Ovary (tissue), 9 donors: Measurements from ENCODE around the gene HSD3B2. TPM values are rescaled to one million over a fixed set of nuclear protein-coding genes. Genes with fewer than 3 reads are reported as not detected.

Experiments
- DNase-seq, 5 donors: peaks; one replicate each; pipeline ENCODE4 v3.0.0-alpha.2; 2019 to 2020
- H3K27ac ChIP-seq, 2 donors: fragments of 200-600 bp; one replicate each; pipeline versions ENCODE4 v1.5.1 to v1.8.0; 2019 to 2022
- H3K27me3 ChIP-seq: fragments of 200-600 bp; one replicate; pipeline ENCODE4 v1.8.0; 2022
- H3K36me3 ChIP-seq: fragments of 200-600 bp; sonication (generic); one replicate; pipeline ENCODE4 v1.5.1; 2019
- H3K4me1 ChIP-seq: one replicate; pipeline ENCODE4 v1.8.1; 2013; ENCODE audit warnings: mild to moderate bottlenecking, moderate library complexity; ENCODE audit not compliant: insufficient read depth
- H3K4me3 ChIP-seq: fragments of 200-600 bp; sonication (generic); one replicate; pipeline ENCODE4 v1.5.1; 2017
- H3K9me3 ChIP-seq, 2 donors: fragments of 200-600 bp in 1 of 2; sonication (generic) in 1 of 2; one replicate each; pipeline versions ENCODE4 v1.5.1 to v1.8.1; 2013 to 2019; ENCODE audit warnings: mild to moderate bottlenecking in 1 of 2, moderate library complexity in 1 of 2
- CTCF ChIP-seq, 3 donors: fragments of 450-650 bp in 2 of 3; fragments of 200-600 bp in 1 of 3; IDR thresholded peaks; one replicate each; pipeline versions ENCODE4 v1.5.1 to v1.8.0; 2016 to 2022; ENCODE audit warnings: antibody characterized with exemption in 3 of 3, mild to moderate bottlenecking in 1 of 3
- EP300 ChIP-seq: sonication (generic); formaldehyde crosslinking; IDR thresholded peaks from one replicate; pipeline ENCODE4 v1.6.1; 2017; ENCODE audit warnings: antibody characterized with exemption
- POLR2A ChIP-seq: fragments of 450-650 bp; IDR thresholded peaks from one replicate; pipeline ENCODE4 v1.6.1; 2017; ENCODE audit warnings: antibody characterized with exemption, mild to moderate bottlenecking, moderate library complexity
- WGBS, 3 donors: extraction: QIAGEN DNeasy Blood & Tissue Kit in 1 of 3; methylation state at CpG; one replicate each; pipeline versions ENCODE4 v1.1.5 to v1.1.7; 2013 to 2017; 5-methylcytosine and 5-hydroxymethylcytosine counted together
- intact Hi-C, 4 donors: fragments of 100-400 bp; cut with DNase I; formaldehyde crosslinking; loops; one replicate each; pipeline versions ENCODE4 v1.11.0 to v1.15.1; 2022 to 2023
- polyA plus RNA-seq, 2 donors: library from polyadenylated mRNA; stranded (reverse); fragments of 200-250 nt in 1 of 2; fragments of 350-450 nt in 1 of 2; fragmentation: Illumina TruSeq in 1 of 2; extraction: RNeasy Lipid Tissue Mini Kit (QIAGEN cat#74804) in 1 of 2; gene quantifications; one replicate each; pipeline ENCODE4 v1.2.3, GENCODE V29; 2013 to 2014
- total RNA-seq, 7 donors: library from RNA; depleted of rRNA in 2 of 7; stranded (reverse); fragments of >200 nt in 2 of 7; fragmentation: NEBNext Ultra II Directional in 3 of 7; extraction: Animal tissue kit (Norgen Biotek cat#: 25700) in 3 of 7; gene quantifications; one replicate each; pipeline versions ENCODE4 v1.1.0 to v1.2.4, GENCODE V29; 2016 to 2023
- donor health status: DM: no; HTN: no; CAD: no; lungs with moderate emphysema.
- donor health status: DM: no; HTN: no; CAD: no.
- donor health status: Bipolar disorder and iron deficiency.
- donor health status: DM: yes; HTN: yes; CAD: no.
- donor health status: DM: no; HTN: no; CAD: no.
- donor health status: DM: yes; HTN: yes; CAD: no.

Gene HSD3B2
- total and polyA plus RNA-seq, 9 donors: 0.23 to 1,514 (median 1.0) TPM; not detected in 2

- intact Hi-C loops: no loop called here
- TF ChIP-seq POLR2A: no peak
- no peak for TF ChIP-seq EP300
- no peak for TF ChIP-seq CTCF (IDR thresholded peaks at IDR 0.05)
These were observed 14.7 kb downstream of the HSD3B2 start for GRCh38 chr1:119429687-119430086.

GRCh38 chr1:119430486-119430885, 15.5 kb downstream of the HSD3B2 start:
- DNase-seq: no peak
- no peaks in the 10 kb centered on the region for H3K4me1 ChIP-seq
- intact Hi-C loops: no loop called here
- no peaks in the 10 kb centered on the region for H3K9me3 ChIP-seq
- H3K36me3 ChIP-seq: no peaks in the 10 kb centered on the region
- no peaks in the 10 kb centered on the region for H3K27me3 ChIP-seq
- H3K4me3 ChIP-seq: no peak overlapping the region
- H3K27ac ChIP-seq: no peak overlapping the region
- TF ChIP-seq EP300 (no peak), CTCF (IDR thresholded peaks at IDR 0.05) (no peak), POLR2A (no peak)
- WGBS, 3 donors: 87 to 91% (median 87%) methylated on average over 2 of the region's 2 CpGs

More at GRCh38 chr1:119429687-119430086, 14.7 kb downstream of the HSD3B2 start:
- WGBS, 3 donors: 62 to 64% (median 63%) methylated on average over 4 of the region's 4 CpGs
- H3K36me3 ChIP-seq: no peaks in the 10 kb centered on the region
- H3K27me3 ChIP-seq: no peaks in the 10 kb centered on the region
- DNase-seq: no peak
- H3K4me1 ChIP-seq: no peaks in the 10 kb centered on the region
- no peak overlapping the region for H3K27ac ChIP-seq
- no peaks in the 10 kb centered on the region for H3K9me3 ChIP-seq
- H3K4me3 ChIP-seq: no peak overlapping the region

- no peak overlapping the region for H3K27ac ChIP-seq
- no peaks in the 10 kb centered on the region for H3K36me3 ChIP-seq
- H3K9me3 ChIP-seq: no peaks in the 10 kb centered on the region
- TF ChIP-seq POLR2A: no peak
- TF ChIP-seq CTCF (IDR thresholded peaks at IDR 0.05): no peak
- TF ChIP-seq EP300: no peak
- H3K4me3 ChIP-seq: no peak overlapping the region
- intact Hi-C loops: no loop called here
- 80 to 84% (median 83%) methylated on average over 3 of the region's 3 CpGs for WGBS, 3 donors
- DNase-seq: no peak
- no peaks in the 10 kb centered on the region for H3K27me3 ChIP-seq
- no peaks in the 10 kb centered on the region for H3K4me1 ChIP-seq
These were observed 16.9 kb downstream of the HSD3B2 start for GRCh38 chr1:119431836-119432235.

GRCh38 chr1:119435052-119435451, 20.1 kb downstream of the HSD3B2 start:
- 92 to 95% (median 92%) methylated on average over 3 of the region's 3 CpGs for WGBS, 3 donors
- Histone ChIP-seq H3K4me3 (no peak overlapping the region), H3K36me3 (no peaks in the 10 kb centered on the region), H3K27me3 (no peaks in the 10 kb centered on the region), H3K9me3 (no peaks in the 10 kb centered on the region), H3K4me1 (no peaks in the 10 kb centered on the region), H3K27ac (no peak overlapping the region)
- intact Hi-C loops: no loop called here
- DNase-seq: no peak
- TF ChIP-seq CTCF (IDR thresholded peaks at IDR 0.05): no peak
- TF ChIP-seq POLR2A: no peak
- no peak for TF ChIP-seq EP300

GRCh38 chr1:119438761-119439160, 23.8 kb downstream of the HSD3B2 start:
- Histone ChIP-seq H3K36me3 (no peaks in the 10 kb centered on the region), H3K4me3 (no peak overlapping the region), H3K4me1 (no peaks in the 10 kb centered on the region), H3K9me3 (no peaks in the 10 kb centered on the region), H3K27me3 (no peaks in the 10 kb centered on the region), H3K27ac (no peak overlapping the region)
- 62 to 73% (median 73%) methylated on average over 2 of the region's 2 CpGs for WGBS, 3 donors
- TF ChIP-seq POLR2A (no peak), CTCF (IDR thresholded peaks at IDR 0.05) (no peak)
- intact Hi-C loops: no loop called here
- no peak for DNase-seq
